DND-41 (cell line): ENCODE data around the gene IRAG1.

Source experiments
- ATAC-seq: fragments of 200-7000 bp; cut with Tn5 transposase; 3 replicates; pipeline ENCODE4 v1.9.1; 2021; ENCODE audit warnings: low read depth; ENCODE audit not compliant: insufficient read depth
- DNase-seq: peaks from one replicate; pipeline ENCODE4 v3.0.0-alpha.2; 2020
- H2AFZ ChIP-seq: 2 replicates; pipeline ENCODE4 v1.6.0; 2012; ENCODE audit warnings: low read depth, low read length
- H3K27ac ChIP-seq: 2 replicates; pipeline ENCODE4 v1.5.1; 2012; ENCODE audit warnings: low read length, inconsistent platforms
- H3K27me3 ChIP-seq: fragments of 200-600 bp; sonication (generic); 2 replicates; pipeline ENCODE4 v1.6.0; 2012; ENCODE audit warnings: low read length, mild to moderate bottlenecking, inconsistent platforms; ENCODE audit not compliant: insufficient read depth, poor library complexity
- H3K36me3 ChIP-seq: 2 replicates; pipeline ENCODE4 v1.5.1; 2012; ENCODE audit warnings: low read length, inconsistent platforms; ENCODE audit not compliant: insufficient read depth
- H3K4me1 ChIP-seq: 2 replicates; pipeline ENCODE4 v1.5.1; 2012; ENCODE audit warnings: mild to moderate bottlenecking, low read length; ENCODE audit not compliant: insufficient read depth
- H3K4me2 ChIP-seq: 2 replicates; pipeline ENCODE4 v1.6.0; 2012; ENCODE audit warnings: mild to moderate bottlenecking, moderate library complexity, low read length, inconsistent platforms; ENCODE audit not compliant: insufficient read depth
- H3K4me3 ChIP-seq, 2 experiments: fragments of 200-600 bp in 1 of 2; shearing (Covaris generic) in 1 of 2; 2 replicates each; pipeline ENCODE4 v1.5.1; 2012 to 2016; ENCODE audit warnings: inconsistent platforms in 2 of 2, low read length in 2 of 2, mild to moderate bottlenecking in 2 of 2, low read depth in 1 of 2, moderate library complexity in 1 of 2
- H3K79me2 ChIP-seq: 2 replicates; pipeline ENCODE4 v1.6.0; 2012; ENCODE audit warnings: low read length, inconsistent platforms; ENCODE audit not compliant: insufficient read depth
- H3K9ac ChIP-seq: 2 replicates; pipeline ENCODE4 v1.6.0; 2012; ENCODE audit warnings: low read depth, mild to moderate bottlenecking, inconsistent platforms, low read length, moderate library complexity
- H3K9me3 ChIP-seq: 2 replicates; pipeline ENCODE4 v1.5.1; 2012; ENCODE audit warnings: low read length, moderate library complexity, mild to moderate bottlenecking, inconsistent platforms; ENCODE audit not compliant: insufficient read depth, severe bottlenecking
- H4K20me1 ChIP-seq: 2 replicates; pipeline ENCODE4 v1.6.0; 2012; ENCODE audit warnings: low read length; ENCODE audit not compliant: insufficient read depth
- EZH2 ChIP-seq: IDR thresholded peaks from 3 replicates; pipeline ENCODE4 v1.6.1; 2012; ENCODE audit warnings: borderline replicate concordance, low read depth, mild to moderate bottlenecking, moderate library complexity, low read length, inconsistent platforms; ENCODE audit not compliant: severe bottlenecking
- TF ChIP-seq, protein P1 (sequence below): IDR thresholded peaks from 2 replicates; pipeline ENCODE4 v1.5.1; 2012; ENCODE audit warnings: borderline replicate concordance, low read length, moderate library complexity, mild to moderate bottlenecking; ENCODE audit not compliant: poor library complexity, severe bottlenecking; ENCODE audit errors: extremely low read depth

The IRAG1 gene

DNA sequence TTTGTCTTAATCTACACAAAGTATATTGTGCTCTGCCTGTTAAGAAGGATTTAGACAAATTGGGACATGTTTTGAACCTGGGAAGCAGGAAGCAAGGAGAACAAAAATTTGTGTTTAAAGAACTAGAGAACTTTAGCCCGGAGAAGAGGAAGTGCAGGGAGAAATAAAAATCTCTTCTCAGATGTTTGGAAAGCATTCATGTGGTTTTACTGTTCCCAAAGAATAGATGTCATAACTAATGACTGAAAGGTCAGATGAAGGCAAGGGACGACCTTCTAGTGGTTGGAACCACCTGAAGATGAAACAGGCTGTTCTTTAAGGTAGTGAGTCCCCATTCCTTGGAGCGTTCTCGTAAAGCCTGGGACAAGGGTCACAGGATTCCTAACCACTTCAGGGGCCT is 38.3 kb downstream of the IRAG1 start:
- H4K20me1 ChIP-seq: no peaks in the 10 kb centered on the region
- H3K4me1 ChIP-seq: no peaks in the 10 kb centered on the region
- TF ChIP-seq, protein P1, sequence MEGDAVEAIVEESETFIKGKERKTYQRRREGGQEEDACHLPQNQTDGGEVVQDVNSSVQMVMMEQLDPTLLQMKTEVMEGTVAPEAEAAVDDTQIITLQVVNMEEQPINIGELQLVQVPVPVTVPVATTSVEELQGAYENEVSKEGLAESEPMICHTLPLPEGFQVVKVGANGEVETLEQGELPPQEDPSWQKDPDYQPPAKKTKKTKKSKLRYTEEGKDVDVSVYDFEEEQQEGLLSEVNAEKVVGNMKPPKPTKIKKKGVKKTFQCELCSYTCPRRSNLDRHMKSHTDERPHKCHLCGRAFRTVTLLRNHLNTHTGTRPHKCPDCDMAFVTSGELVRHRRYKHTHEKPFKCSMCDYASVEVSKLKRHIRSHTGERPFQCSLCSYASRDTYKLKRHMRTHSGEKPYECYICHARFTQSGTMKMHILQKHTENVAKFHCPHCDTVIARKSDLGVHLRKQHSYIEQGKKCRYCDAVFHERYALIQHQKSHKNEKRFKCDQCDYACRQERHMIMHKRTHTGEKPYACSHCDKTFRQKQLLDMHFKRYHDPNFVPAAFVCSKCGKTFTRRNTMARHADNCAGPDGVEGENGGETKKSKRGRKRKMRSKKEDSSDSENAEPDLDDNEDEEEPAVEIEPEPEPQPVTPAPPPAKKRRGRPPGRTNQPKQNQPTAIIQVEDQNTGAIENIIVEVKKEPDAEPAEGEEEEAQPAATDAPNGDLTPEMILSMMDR: no peak
- no peak for TF ChIP-seq EZH2
- H3K9ac ChIP-seq: no peak overlapping the region
- no peaks in the 10 kb centered on the region for H3K36me3 ChIP-seq
- no peaks in the 10 kb centered on the region for H3K79me2 ChIP-seq
- no peak overlapping the region for H3K27ac ChIP-seq
- no peak overlapping the region for H2AFZ ChIP-seq
- no peak overlapping the region for H3K4me2 ChIP-seq
- H3K4me3 ChIP-seq: no peak overlapping the region
- no peak for ATAC-seq
- DNase-seq: no peak
- H3K9me3 ChIP-seq: no peaks in the 10 kb centered on the region
- H3K27me3 ChIP-seq: peaks cover 2% of the 10 kb centered on the region

GRCh38 chr11:10654811-10655150 is 38.8 kb downstream of the IRAG1 start:
- Histone ChIP-seq H3K9me3 (no peaks in the 10 kb centered on the region), H2AFZ (no peak overlapping the region), H3K4me2 (no peak overlapping the region), H3K4me3 (no peak overlapping the region), H3K27ac (no peak overlapping the region), H4K20me1 (no peaks in the 10 kb centered on the region), H3K4me1 (no peaks in the 10 kb centered on the region), H3K36me3 (no peaks in the 10 kb centered on the region), H3K9ac (no peak overlapping the region), H3K79me2 (no peaks in the 10 kb centered on the region), H3K27me3 (peaks cover 2% of the 10 kb centered on the region)
- DNase-seq (no peak), ATAC-seq (no peak)
- TF ChIP-seq EZH2: no peak
- TF ChIP-seq, protein P1: no peak

GRCh38 chr11:10653946-10654810 is 39.4 kb downstream of the IRAG1 start:
- H3K9me3 ChIP-seq: no peaks in the 10 kb centered on the region
- no peaks in the 10 kb centered on the region for H3K4me1 ChIP-seq
- no peaks in the 10 kb centered on the region for H4K20me1 ChIP-seq
- TF ChIP-seq EZH2: no peak
- TF ChIP-seq, protein P1: peak; percentile 76
- H3K27me3 ChIP-seq: peaks cover 8% of the 10 kb centered on the region
- ATAC-seq (peak; percentile 85), DNase-seq (peak; percentile 41)
- H3K9ac ChIP-seq: no peak overlapping the region
- no peaks in the 10 kb centered on the region for H3K36me3 ChIP-seq
- H3K79me2 ChIP-seq: no peaks in the 10 kb centered on the region
- H3K4me2 ChIP-seq: no peak overlapping the region
- no peak overlapping the region for H3K27ac ChIP-seq
- peak overlapping the region; percentile 7; the same call in 1 of the 2 replicates for H2AFZ ChIP-seq
- H3K4me3 ChIP-seq: no peak overlapping the region

DNA sequence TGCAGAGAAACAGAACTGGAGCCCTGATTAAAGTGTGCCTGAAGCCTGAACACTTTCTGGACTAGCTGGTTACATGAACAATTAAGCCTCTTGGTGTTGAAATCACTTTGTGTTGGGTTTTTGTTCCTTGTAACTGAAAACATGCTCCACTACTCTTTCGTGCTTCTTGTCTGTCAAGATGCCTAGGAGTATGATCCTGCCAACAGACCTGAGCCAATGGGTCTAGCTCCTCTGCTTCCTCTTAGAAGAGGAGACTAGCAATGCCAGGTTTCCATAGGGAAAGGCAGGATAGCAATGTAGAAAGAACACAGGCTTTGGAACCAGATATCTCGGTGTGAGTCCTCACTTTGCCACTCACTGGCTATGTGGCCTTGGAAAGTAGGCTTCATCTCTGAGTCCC is 40.3 kb downstream of the IRAG1 start:
- no peak overlapping the region for H2AFZ ChIP-seq
- no peak overlapping the region for H3K4me2 ChIP-seq
- no peaks in the 10 kb centered on the region for H3K36me3 ChIP-seq
- TF ChIP-seq EZH2: no peak
- TF ChIP-seq, protein P1: no peak
- H3K27me3 ChIP-seq: peaks cover 11% of the 10 kb centered on the region
- no peaks in the 10 kb centered on the region for H3K4me1 ChIP-seq
- no peaks in the 10 kb centered on the region for H3K79me2 ChIP-seq
- ATAC-seq (no peak), DNase-seq (no peak)
- H3K9me3 ChIP-seq: no peaks in the 10 kb centered on the region
- no peak overlapping the region for H3K4me3 ChIP-seq
- no peak overlapping the region for H3K9ac ChIP-seq
- H3K27ac ChIP-seq: no peak overlapping the region
- no peaks in the 10 kb centered on the region for H4K20me1 ChIP-seq
